NCI-H2196 (cell line): ENCODE data around the gene OTOGL.
"Not testable (repeated sequence)": the region's sequence is repeated elsewhere in the genome, so short reads cannot be mapped to it uniquely, and the experiment has no call there.

Experiments used
- DNase-seq: peaks from one replicate; lab custom pipeline; 2025; ENCODE audit not compliant: unreplicated experiment; lab: John Stamatoyannopoulos, UW

Gene OTOGL, protein sequence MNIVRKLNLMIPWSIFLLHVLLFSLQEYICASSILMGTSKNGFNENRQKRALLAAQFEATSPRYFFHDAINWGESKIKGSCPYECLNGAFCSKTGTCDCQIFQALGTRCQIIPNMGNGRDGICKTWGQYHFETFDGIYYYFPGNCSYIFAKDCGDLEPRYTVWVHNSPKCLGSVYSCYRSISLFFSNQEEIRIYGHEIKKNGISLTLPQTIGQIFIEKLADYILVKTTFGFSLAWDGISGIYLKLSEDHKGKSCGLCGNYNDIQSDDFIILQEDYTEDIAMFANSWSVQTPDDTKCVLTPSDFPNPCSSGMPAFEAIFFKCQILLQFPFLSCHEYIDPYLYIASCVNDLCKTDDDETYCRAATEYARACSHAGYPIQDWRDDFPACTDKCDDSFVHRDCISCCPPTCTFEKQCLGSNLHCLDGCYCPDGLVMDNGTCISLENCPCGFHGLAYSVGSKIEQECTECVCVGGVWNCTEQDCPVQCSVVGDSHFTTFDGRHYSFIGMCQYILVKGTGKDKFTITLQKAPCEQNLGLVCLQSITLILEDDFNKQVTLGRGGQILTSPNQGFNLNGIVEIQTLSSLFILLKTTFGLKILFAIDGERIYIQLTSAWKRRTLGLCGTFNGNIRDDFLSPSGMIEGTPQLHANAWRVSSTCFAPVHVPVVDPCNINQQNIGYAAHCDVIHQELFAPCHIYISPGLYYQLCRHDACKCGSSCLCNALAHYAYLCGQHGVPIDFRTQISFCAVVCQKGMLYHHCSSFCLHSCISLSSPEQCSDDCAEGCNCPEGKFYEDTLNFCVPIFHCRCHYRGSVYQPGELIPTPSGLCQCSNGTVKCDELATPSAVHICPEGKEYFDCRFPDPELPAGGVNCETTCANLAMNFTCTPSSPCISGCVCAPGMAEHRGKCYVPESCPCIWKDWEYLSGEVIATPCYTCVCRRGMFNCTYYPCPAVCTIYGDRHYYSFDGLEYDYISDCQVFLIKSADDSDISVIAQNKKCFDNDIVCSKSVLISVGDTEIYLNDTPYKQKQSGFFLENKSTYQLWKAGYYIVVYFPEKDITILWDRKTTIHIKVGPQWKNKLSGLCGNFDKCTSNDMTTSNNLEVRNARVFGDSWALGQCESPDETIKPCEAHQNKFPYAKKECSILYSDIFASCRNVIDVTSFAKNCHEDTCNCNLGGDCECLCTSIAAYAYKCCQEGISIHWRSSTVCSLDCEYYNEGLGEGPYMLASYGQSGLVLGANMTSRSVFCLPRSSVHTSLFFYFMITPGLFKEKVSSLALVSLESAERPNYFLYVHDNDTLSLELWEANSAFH (N-terminal part only)

DNA sequence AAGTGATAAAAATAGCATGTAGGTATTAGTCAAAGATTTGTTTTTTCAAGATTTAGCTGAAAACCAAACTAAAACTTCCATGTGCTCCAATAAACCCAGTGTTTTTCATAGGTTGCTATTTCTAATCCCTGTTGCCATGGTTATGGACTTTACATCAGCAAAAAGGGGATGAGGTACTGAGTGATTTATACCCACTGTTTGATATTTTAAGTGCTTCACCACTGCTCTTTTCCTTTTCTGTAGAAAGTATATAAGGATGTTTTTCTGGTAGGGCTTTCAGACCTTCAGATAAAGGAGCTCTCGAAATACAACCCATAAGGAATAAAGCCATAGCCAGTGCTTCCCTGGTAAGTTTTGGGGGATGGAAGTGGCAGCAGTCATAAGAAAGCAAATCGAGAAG lies at the start of gene OTOGL:
Gene OTOGL (plus strand): TSS at position 279 of the 400 bp plus-strand sequence. CDS start 109,895 bp downstream, outside the sequence.
- DNase-seq: no peak

DNA sequence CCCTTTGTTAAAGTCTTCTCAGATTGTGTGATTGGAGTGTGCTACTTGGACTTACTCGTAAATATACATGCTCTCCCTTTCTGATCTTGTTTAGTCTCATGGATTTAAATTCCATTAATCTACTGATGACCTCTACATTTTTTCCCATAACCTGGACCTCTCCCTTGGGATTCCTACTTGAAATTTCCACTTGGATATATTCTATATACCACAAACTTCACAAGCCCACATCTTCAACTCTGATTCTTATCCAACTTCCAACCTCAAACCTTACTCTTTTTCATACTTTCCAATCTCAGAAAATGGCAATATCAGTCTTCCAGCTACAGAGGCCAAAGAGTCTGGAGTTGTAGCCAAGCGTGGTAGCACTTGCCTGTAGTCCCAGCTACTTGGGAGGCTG lies 49.1 kb upstream of the OTOGL start:
- no peak for DNase-seq

DNA sequence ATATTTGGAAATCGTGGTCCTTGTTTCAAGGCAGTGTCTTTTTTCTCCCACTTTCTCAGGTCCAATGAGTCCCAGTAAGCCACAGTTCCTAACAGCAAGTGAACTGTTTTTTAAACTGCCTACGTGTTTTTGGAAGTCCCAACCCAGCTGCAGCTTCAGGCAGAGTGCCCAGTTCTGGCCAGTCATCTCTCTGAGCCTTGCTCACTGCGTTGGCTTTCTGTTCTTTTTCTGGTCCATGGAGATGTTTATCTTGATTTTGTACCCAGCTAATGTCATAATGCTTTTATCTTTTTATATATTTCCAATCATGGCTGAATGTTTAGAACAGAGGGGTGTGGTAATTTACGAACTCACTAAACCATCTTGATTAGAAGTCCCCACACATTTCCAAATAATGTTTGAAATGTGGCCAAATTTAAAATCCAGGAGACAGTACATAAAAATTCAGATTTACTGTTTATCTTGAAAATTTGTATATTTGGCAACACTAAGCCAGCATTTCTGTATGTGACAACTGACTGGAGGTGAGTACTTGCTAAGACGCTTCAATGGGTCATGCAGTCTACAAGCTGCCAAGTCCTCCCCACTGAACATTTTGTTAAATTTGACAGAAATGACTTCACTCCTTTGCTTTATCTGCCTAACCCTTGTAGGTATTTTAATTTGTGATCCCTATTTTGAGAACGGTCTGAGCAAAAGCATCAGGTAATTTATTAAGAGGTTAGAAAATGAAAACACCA lies 46.1 kb upstream of the OTOGL start:
- DNase-seq: no peak

DNA sequence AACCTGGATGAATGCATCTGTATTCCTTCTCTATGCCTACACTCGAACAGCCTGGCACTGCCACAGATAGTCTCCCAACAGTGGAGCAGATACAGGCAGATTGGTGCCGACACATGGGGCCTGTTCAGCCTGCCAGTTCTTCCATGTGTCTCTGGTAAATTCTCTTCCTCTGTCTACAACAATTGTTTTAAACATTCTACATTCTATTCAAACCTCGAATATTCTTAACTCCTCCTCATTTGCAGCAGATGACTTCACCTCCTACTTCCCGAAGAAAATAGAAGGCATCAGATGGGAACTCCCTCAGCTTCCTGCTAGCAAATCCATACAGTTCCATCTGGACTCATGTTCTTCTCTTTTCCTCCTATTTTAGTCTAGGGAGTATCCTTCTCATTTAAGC lies 43.1 kb upstream of the OTOGL start:
- no peak for DNase-seq

DNA sequence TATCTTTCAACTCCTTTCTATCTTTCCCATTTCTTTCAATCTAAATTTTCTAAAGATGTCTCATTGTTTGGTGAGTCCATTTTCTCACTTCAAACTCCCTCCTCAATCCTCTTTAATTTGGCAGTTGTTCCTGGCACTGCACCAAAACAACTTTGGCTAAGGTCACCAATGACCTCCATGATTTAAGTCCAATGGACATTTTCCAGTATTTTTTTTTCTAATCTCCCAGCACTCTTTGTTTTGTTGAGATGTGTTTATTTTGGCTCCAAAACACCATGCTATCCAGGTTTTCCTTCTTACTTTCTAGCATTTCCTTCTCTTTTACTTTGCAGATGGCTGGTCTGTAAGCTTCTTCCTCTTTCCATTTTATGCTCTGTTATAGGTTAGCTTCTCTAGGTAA lies 42.5 kb upstream of the OTOGL start:
- DNase-seq: no peak

DNA sequence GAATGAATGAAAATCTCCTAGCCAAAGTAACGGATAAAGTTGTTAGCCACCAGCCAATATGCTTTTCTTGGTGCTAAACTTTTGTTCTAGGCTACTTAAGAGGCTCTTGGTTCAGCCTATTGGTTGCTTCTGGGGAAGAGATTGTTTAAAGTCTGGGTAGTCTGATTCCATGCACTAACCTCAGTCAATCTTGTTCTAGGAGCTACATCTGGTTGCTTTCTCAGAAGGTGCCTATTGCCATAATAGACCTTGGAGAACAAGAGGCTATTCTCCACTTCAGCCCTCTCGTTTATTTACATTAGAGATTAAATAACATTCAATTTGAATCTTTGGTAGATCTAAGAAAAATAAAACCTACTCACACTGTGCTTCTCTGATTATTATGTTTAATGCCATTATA lies 40.8 kb upstream of the OTOGL start:
- DNase-seq: no peak

DNA sequence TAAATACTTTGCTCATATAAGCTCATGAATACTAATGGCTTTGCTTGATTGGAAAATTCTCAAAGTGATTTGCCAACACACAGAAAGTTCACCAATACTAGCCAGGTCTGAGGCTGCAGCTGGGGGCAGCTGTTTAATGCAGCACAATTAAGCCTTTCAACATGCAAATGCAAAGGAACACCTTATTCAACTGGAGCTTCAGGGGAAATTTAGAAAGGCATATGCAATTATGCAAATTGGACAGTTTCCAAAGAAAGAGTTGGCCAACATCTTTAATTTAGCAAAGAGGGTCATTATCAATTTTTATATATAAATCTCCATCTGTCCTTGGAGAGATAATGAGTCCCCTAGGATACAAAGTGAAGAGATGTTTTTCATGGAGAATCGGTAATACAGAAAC lies 40.2 kb upstream of the OTOGL start:
- DNase-seq: no peak

DNA sequence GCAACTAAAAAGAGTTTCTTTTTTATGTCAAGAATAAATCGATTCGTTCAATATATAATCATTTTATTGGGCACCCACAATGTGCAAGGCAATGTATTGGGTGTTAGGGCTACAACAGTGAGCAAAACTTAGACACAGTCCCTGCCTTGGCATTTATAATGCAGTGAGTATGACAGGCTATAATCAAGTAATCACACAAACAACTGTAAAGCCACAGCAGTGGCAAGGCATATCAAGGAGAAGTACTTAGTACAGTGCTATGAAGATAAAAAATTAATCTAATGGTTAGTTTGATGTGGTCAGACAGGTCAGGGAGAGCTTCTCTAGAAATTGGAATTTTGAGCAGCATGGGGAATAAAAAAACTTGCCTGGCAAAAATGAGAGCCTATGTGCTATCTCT lies 39.5 kb upstream of the OTOGL start:
- DNase-seq: no peak

DNA sequence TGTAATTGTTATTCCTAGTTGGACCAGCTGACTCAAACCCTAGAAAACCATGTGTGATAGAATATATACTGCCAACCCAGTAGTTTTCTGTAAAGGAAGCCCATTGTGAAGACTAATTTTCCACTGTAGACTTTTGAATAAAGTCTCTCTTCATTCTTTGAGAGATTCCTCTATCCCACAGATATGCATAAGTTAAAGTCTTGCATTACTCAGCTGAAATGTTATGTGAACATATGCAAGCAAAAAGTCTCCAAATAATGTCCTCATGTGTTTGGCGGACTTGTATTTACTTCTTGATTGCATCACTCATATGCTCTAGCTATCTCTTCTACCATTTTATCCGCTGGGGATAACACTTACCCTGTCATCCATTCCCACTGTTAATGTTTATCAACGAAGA lies 35.1 kb upstream of the OTOGL start:
- DNase-seq: no peak

DNA sequence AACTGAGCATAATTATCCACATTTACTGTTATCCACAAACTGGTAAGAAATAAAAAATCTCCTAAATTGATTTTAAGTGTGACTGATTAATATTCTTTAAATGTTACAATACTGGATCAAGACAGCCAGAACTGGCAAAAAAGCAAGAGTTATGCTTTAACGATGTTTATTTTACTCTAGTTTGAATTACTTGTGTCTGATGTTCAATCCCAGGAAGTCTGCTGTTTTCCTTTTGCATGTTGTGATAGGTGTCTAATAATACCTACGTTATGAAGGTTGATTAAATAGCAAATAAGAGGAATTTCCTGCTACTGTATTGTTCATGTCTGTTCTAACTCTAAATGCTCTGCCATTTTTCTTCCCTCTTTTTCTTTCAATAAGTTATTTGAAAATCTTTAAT lies 34.4 kb upstream of the OTOGL start:
- DNase-seq: no peak

DNA sequence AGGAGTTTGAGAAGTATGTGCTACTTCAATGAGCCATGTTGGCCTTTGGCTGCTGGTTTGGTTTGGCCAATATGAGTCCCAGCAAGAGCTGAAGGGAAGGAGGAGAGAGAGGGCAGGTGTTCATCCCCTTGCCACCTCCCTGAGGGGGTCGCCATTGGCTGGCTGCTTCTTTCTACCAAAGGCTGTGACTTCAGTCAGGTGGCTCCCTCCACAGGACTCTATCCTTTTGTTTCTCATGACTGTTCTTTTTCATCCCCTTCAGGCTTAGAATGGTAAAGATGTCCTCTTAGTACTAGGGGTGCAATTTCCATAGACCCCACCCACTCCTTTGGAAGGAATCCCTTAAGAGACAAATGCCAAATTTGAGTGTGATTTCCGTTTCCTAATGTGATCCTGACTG lies 31.2 kb upstream of the OTOGL start:
- DNase-seq: no peak

DNA sequence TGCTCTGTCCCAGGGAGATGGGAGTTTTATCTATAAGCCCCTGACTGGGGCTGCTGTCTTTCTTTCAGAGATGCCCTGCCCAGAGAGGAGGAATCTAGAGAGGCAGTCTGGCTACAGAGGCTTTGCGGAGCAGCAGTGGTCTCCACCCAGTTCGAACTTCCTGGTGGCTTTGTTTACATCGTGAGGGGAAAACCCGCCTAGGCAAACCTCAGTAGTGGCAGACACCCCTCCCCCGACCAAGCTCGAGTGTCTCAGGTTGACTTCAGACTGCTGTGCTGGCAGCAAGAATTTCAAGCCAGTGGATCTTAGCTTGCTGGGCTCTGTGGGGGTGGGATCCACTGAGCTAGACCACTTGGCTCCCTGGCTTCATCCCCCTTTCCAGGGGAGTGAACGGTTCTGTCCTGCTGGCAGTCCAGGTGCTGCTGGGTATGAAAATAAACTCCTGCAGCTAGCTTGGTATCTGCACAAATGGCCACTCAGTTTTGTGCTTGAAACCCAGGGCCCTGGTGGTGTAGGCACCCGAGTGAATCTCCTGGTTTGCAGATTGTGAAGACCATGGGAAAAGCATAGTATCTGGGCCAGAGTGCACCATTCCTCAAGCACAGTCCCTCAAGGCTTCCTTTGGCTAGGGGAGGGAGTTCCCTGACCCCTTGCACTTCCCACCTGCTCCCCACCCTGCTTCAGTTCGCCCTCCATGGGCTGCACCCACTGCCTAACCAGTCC lies 15.3 kb upstream of the OTOGL start:
- DNase-seq: not testable (repeated sequence)

DNA sequence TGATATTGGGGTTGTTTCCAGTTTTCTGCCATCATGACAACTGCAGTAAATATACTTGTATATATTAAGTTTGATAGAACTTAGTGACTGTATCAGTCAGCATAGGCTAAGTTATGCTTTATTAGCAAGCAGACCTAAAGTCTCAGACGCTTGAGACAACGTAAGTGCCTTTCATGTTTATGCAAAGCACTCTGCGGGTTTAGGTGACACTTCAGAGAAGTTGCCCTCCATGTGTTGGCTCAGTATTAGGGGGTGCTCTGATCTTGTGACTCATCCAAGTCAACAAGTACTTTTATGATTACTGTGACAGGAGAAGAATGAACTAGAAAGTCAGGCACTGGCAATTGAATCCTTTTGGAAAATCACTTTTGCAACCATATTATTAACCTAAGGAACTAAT lies 13.3 kb upstream of the OTOGL start:
- DNase-seq: no peak

DNA sequence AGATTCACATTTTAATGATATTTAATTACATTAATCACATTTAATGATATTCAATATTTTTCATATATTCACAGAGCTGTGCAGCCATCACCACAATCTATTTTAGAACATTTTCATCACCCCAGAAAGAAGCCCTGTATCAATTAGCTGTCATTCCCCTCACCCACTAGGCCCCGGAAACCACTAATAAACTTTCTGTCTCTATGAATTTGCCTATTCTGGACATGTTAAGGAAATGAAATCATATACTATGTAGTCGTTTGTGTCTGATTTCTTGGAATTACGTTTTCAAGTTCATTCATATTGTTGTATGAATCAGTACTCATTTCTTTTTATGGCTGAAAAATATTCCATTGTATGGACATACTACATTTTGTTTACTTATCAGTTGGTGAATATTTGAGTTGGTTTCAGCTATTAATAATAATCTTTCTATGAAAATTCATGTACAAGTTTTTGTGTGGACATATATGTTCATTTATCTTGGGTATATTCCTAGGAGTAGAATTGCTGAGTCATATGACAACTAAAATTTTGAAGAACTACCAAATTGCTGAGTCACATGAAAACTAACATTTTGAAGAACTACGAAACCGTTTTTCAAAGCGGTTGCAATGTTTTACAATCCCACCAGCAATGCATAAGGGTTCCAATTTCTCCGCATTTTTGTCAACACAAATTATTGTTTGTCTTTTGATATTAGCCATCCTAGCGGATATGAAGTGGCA lies 11.7 kb upstream of the OTOGL start:
- no peak for DNase-seq

DNA sequence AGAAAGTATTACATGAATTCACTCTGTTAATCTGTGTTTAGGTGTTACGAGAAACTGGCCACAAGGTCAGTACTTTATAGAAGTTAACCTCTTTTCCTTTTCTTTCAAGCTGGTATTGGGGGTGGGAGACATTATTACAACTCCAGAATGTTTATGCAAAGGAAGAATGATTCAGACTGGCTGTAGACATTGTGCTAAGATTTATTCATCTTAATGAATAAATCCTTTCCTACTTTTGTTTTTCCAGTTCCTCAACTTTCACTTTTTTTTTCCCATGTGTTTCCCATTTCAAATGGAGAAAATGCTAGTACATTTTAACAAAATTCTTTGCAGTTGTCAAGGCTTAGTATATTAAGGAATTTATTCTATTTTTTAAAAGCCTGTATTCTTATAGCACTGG lies 1.3 kb downstream of the OTOGL start:
- DNase-seq: no peak

DNA sequence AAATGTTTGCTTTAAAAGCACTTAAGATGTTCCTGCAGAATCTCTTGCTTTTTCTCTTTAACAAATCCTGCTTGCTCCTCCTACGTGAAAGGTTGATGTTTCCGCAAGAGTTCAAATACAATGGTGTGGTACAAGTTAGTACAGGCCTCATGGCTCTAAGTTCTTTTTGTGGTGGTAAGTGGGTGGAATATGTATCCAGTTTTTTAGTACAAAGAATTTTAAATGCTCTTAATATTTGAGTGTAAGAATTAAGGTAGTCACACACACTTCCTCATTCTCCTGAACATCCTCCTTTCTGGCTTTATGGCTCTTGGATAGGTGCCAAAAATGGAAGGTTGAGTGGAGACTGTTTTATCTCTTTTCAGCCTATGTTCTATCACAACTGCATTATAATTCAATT lies 1.8 kb downstream of the OTOGL start:
- DNase-seq: no peak

DNA sequence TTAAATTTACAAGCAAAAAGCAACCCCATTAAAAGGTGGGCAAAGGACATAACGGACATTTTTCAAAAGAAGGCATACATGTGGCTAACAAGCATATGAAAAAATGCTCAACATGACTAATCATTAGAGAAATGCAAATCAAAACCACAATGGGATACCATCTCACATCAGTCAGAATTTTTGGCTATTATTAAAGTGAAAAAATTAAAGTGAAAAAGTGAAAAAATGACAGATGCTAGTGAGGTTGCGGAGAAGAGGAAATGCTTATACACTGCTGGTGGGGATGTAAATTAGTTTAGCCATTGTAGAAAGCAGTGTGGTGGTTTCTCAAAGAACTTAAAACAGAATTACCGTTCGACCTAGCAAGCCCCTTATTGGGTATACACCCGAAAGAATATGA lies 7.9 kb downstream of the OTOGL start:
- DNase-seq: no peak

DNA sequence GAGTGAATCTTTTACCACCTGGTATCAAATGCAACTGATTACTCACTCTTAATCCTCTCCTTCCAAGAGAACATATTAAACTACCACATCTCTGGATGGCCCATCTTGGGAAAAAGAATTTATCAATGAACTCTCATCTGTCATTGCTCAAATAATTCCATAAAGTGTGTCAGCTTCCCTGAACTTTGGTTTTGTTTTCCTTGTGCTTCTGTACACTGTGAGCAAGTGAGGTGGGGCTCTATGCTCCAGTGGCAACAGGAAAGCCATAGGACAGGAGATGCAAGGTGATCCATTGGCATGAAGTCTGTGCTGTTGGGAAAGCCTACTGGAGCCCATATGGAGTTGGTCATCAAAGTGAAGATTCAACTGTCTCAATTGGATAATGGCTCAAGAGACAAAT lies 17.4 kb downstream of the OTOGL start:
- DNase-seq: no peak

DNA sequence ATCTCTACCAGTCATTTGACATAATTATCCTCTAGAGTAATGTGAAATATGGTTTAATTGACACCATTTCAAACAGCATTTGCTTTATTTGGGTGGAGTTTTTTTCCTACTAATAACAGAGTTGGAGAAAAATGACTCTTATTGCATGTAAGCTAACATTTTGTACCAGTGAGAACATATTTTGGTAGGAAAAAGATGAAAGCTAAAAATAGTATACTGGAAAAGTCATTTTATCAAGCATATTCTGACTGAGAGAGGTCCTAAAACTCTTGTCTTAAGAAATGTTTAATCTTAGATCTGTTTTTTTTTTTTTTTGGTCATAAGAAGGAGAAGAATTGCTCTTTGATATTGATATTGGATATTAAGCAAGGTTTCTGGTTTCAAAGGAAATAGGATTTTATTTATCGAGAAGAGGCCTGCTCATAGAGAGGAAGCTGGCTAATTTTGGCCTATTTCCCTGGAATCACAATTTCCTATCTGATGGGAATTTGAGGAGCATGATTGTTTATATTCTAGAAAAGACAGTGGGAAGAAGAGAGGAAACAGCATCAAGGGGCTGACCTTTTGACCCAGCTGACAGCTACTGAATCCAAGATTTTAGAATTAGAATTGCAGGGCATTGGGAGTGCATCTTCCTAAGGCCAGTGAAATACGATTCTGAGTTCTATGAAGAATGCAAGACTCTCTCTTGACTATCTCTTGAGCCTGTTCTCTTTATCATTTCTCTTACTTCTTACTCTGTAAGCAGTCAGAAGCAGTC lies 19.4 kb downstream of the OTOGL start:
- DNase-seq: no peak
